ENCODE measurements around the gene SETD1A.

Gene SETD1A

DNA sequence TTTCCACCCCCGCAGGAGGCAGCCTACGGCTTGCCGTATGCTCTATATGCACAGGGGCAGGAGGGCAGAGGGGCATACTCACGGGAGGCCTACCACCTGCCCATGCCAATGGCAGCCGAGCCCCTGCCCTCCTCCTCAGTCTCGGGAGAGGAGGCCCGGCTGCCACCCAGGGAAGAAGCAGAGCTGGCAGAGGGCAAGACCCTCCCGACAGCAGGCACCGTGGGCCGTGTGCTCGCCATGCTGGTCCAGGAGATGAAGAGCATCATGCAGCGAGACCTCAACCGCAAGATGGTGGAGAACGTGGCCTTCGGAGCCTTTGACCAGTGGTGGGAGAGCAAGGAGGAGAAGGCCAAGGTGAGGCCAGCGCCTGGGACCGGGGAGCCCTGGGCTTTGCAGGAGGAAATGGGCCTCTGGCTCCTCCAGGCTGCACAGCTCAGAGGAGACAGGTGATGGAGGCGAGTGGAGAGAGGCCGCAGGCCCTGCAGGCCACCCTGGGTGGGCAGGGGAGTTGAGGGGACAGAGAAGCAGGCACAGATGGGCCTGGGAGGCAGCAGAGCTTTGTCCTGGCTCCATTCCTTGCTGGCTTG is 8.6 kb downstream of the SETD1A start:
- intact Hi-C loops (cut with DNase I; ENCODE audit: low total_unique reads), result no loop called here
- Histone ChIP-seq H3K36me3 (peaks cover 97 to 100% (median 98%) of the 10 kb centered on the region in 3 donors), H3K27me3 (no peaks in the 10 kb centered on the region), H3K9me3 (no peaks in the 10 kb centered on the region), H3K27ac (no peak overlapping the region), H3K4me1 (no peaks in the 10 kb centered on the region), H3K4me3 (no peak overlapping the region)
- TF ChIP-seq, protein P1, sequence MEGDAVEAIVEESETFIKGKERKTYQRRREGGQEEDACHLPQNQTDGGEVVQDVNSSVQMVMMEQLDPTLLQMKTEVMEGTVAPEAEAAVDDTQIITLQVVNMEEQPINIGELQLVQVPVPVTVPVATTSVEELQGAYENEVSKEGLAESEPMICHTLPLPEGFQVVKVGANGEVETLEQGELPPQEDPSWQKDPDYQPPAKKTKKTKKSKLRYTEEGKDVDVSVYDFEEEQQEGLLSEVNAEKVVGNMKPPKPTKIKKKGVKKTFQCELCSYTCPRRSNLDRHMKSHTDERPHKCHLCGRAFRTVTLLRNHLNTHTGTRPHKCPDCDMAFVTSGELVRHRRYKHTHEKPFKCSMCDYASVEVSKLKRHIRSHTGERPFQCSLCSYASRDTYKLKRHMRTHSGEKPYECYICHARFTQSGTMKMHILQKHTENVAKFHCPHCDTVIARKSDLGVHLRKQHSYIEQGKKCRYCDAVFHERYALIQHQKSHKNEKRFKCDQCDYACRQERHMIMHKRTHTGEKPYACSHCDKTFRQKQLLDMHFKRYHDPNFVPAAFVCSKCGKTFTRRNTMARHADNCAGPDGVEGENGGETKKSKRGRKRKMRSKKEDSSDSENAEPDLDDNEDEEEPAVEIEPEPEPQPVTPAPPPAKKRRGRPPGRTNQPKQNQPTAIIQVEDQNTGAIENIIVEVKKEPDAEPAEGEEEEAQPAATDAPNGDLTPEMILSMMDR (IDR thresholded peaks at IDR 0.05), result no peak
- DNase-seq, result no peak

DNA sequence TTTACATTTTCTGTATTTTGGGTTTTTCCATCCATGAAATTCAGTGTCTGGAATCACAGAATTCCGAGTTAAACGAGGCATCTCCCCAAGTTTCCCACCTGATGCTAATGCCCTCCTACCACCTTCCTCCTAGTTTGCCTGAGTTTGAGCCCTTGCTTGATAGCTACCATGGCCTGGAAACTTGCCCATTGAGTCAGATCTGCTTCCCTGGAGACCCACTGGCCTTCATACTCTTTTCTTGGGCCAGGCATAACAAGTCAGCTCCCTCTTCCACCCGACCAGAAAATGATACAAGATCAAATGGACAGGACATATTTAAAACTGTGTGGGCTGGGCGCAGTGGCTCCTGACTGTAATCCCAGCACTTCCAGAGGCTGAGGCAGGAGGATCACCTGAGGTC is 10.2 kb downstream of the SETD1A start:
- Histone ChIP-seq H3K4me3 (no peak overlapping the region), H3K4me1 (no peaks in the 10 kb centered on the region), H3K36me3 (peaks cover 98 to 100% (median 98%) of the 10 kb centered on the region in 3 donors), H3K27ac (no peak overlapping the region), H3K27me3 (no peaks in the 10 kb centered on the region), H3K9me3 (no peaks in the 10 kb centered on the region)
- no peak for DNase-seq
- intact Hi-C loops (cut with DNase I; ENCODE audit: low total_unique reads), result no loop called here
- TF ChIP-seq, protein P1 (IDR thresholded peaks at IDR 0.05), result no peak

DNA sequence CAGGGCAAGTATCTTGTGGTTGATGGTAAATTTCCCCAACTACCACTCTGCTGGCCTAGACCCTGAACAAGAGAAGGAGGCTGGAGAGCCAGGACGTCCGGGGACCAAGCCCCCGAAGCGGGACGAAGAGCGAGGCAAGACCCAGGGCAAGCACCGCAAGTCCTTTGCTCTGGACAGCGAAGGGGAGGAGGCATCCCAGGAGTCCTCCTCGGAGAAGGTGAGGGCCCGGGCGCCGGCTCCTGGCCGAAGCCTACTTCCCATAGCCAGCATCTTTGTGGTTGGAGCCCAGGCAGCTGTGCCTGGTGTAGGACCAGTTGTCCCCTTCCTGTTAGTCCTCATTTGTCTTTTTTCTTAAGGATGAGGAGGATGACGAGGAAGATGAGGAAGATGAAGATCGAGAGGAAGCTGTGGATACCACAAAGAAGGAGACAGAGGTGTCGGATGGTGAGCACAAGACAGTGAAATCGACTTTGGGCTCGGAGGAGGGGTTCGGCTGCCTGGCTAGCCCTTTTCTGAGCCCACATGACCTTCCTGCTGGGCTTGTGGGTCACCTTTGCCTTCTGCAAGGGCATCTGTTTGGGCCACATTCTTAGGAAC is 11.8 kb downstream of the SETD1A start:
- H3K36me3 ChIP-seq, result peaks cover 92 to 100% (median 98%) of the 10 kb centered on the region in 3 donors

DNA sequence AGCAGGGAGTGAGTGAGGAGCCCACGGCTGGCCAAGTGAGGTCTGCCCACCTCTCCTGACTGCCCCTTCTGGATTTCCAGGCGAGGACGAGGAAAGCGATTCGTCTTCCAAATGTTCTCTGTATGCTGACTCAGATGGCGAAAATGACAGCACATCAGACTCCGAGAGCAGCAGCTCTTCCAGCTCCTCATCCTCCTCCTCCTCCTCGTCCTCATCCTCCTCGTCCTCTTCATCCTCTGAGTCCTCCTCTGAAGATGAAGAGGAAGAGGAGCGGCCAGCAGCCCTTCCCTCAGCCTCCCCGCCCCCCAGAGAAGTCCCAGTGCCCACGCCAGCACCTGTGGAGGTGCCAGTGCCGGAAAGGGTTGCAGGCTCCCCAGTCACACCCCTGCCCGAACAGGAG is 13.7 kb downstream of the SETD1A start:
- no peak for DNase-seq
- intact Hi-C loops (cut with DNase I; ENCODE audit: low total_unique reads), result no loop called here
- Histone ChIP-seq H3K36me3 (peaks cover 92 to 100% (median 98%) of the 10 kb centered on the region in 3 donors), H3K4me1 (no peaks in the 10 kb centered on the region), H3K9me3 (no peaks in the 10 kb centered on the region), H3K4me3 (no peak overlapping the region), H3K27ac (no peak overlapping the region), H3K27me3 (no peaks in the 10 kb centered on the region)
- TF ChIP-seq, protein P1 (IDR thresholded peaks at IDR 0.05), result no peak

More for the DNA sequence above, 11.8 kb downstream of the SETD1A start:
- Histone ChIP-seq H3K27ac (no peak overlapping the region), H3K27me3 (no peaks in the 10 kb centered on the region), H3K4me3 (no peak overlapping the region), H3K9me3 (no peaks in the 10 kb centered on the region), H3K4me1 (no peaks in the 10 kb centered on the region)
- intact Hi-C loops (cut with DNase I; ENCODE audit: low total_unique reads), result no loop called here
- DNase-seq, result no peak
- TF ChIP-seq, protein P1 (IDR thresholded peaks at IDR 0.05), result no peak

DNA sequence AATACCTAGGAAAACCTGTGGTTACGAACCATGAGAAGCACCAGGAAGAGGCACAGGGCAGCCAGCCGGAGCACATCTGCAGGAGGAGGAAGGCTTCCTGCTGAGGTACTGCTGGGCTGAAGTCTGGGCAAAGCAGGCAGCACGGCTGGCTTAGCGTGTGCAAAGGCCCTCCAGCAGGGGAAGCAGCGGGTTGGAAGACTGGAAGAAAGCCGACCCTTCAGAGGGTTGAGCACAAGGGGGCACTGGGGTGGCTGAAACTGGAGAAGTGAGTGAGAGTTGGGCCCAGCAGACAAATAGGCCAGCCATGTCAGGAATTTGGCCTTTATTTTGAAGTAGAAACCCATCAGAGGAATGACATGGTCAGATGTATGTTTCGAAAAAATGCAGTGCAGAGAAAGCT is 15.3 kb downstream of the SETD1A start:
- intact Hi-C loops (cut with DNase I; ENCODE audit: low total_unique reads), result no loop called here
- H3K9me3 ChIP-seq, result no peaks in the 10 kb centered on the region
- no peak for DNase-seq
- no peaks in the 10 kb centered on the region for H3K27me3 ChIP-seq
- TF ChIP-seq, protein P1 (IDR thresholded peaks at IDR 0.05), result no peak
- no peaks in the 10 kb centered on the region for H3K4me1 ChIP-seq
- no peak overlapping the region for H3K27ac ChIP-seq
- no peak overlapping the region for H3K4me3 ChIP-seq
- peaks cover 86 to 100% (median 98%) of the 10 kb centered on the region in 3 donors for H3K36me3 ChIP-seq

Data from tibial artery (tissue), 4 donors.